Lower leg skin (tissue), 4 donors: ENCODE data around the gene MKNK1. TPM values are rescaled to one million over a fixed set of nuclear protein-coding genes. Genes with fewer than 3 reads are reported as not detected.

ENCODE experiments used
- DNase-seq, 2 donors: peaks; one replicate each; pipeline ENCODE4 v3.0.0-alpha.2; 2019; ENCODE audit warnings: low spot score in 2 of 2
- H3K4me3 ChIP-seq: fragments of 200-600 bp; sonication (generic); 2 replicates; pipeline ENCODE4 v1.5.1; 2017; ENCODE audit warnings: mild to moderate bottlenecking, low read depth; ENCODE audit not compliant: poor library complexity, severe bottlenecking
- POLR2A ChIP-seq, 2 donors: fragments of 450-650 bp; IDR thresholded peaks; one replicate each; pipeline ENCODE4 v1.6.1; 2016 to 2017; ENCODE audit warnings: antibody characterized with exemption in 2 of 2, mild to moderate bottlenecking in 1 of 2, moderate library complexity in 1 of 2
- WGBS, 2 donors: methylation state at CpG; one replicate each; pipeline ENCODE4 v1.1.5; 2018; 5-methylcytosine and 5-hydroxymethylcytosine counted together
- intact Hi-C: fragments of 100-400 bp; cut with DNase I; formaldehyde crosslinking; loops from one replicate; pipeline ENCODE4 v1.15.0; 2023; ENCODE audit warnings: low total_unique reads
- total RNA-seq, 4 donors: library from RNA; depleted of rRNA; stranded (reverse); fragments of >200 nt; gene quantifications; one replicate each; pipeline ENCODE4 v1.1.0, GENCODE V29; 2016
- TF ChIP-seq, protein P1 (sequence below), 3 donors: fragments of 450-650 bp; IDR thresholded peaks; one replicate each; pipeline ENCODE4 v1.5.1; 2016; ENCODE audit warnings: antibody characterized with exemption in 3 of 3, mild to moderate bottlenecking in 3 of 3, moderate library complexity in 2 of 3

MKNK1 gene
- total RNA-seq, 4 donors from 2014 or later = 9.6 to 23.0 (median 13.7) TPM

- 39 to 67% methylated on average over 10 to 14 of the region's 14 CpGs for WGBS, 2 donors
- intact Hi-C loops = loop anchor here (2.0 to 10.0 kb wide), 3 partner anchors 49 to 122 kb away; no protein-coding TSS in a partner anchor
- no peak for DNase-seq
- no peak overlapping the region for H3K4me3 ChIP-seq
- TF ChIP-seq, protein P1, sequence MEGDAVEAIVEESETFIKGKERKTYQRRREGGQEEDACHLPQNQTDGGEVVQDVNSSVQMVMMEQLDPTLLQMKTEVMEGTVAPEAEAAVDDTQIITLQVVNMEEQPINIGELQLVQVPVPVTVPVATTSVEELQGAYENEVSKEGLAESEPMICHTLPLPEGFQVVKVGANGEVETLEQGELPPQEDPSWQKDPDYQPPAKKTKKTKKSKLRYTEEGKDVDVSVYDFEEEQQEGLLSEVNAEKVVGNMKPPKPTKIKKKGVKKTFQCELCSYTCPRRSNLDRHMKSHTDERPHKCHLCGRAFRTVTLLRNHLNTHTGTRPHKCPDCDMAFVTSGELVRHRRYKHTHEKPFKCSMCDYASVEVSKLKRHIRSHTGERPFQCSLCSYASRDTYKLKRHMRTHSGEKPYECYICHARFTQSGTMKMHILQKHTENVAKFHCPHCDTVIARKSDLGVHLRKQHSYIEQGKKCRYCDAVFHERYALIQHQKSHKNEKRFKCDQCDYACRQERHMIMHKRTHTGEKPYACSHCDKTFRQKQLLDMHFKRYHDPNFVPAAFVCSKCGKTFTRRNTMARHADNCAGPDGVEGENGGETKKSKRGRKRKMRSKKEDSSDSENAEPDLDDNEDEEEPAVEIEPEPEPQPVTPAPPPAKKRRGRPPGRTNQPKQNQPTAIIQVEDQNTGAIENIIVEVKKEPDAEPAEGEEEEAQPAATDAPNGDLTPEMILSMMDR (IDR thresholded peaks at IDR 0.05) = no peak
- no peak for TF ChIP-seq POLR2A (IDR thresholded peaks at IDR 0.05)
Measured at GRCh38 chr1:46526691-46527291, 77.3 kb downstream of the MKNK1 start.

- DNase-seq = no peak
- TF ChIP-seq, protein P1 (IDR thresholded peaks at IDR 0.05) = no peak
- TF ChIP-seq POLR2A (IDR thresholded peaks at IDR 0.05) = no peak
- intact Hi-C loops = loop anchor here (2.0 to 10.0 kb wide), 3 partner anchors 49 to 121 kb away; no protein-coding TSS in a partner anchor
- WGBS, 2 donors = 63 to 69% methylated on average over 17 of the region's 17 CpGs
- H3K4me3 ChIP-seq = no peak overlapping the region
Measured at GRCh38 chr1:46526013-46526690, 77.9 kb downstream of the MKNK1 start.

DNA sequence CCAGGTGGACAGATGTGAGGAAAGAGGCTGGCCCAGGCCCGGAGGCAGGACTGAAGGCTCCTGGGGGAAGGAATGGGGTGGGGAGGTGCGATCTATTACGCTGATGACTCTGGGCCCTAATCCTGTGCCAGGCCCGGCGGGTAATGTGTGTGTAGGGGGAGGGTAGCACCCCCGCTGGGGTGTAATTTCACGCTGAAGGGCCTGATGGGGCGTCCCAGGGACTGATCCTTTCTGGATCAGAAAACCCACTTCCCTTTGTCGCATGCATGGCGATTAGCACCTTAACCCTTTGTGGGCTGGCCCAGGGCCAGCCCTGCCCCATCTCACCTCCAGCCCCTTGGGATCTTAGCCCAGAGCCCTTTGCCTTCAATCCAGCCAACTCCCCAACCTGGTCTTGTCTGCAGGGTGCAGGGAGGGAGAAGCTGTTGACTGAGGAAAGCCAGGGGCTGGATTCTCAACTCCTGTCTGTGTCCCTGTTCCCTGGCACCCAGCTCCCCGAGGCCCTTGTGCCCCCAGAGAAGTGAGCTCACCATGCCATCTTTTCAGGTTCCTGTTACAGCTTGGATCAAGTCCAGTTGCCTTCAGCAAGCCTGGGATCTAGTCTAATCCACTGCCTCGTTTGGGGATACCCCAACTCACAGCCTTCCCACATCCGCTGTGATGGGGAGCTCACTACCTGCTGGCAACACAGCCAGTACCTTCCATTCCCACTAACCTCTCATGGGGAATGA, 78.7 kb downstream of the MKNK1 start:
- no peak overlapping the region for H3K4me3 ChIP-seq
- TF ChIP-seq POLR2A (IDR thresholded peaks at IDR 0.05) = no peak
- TF ChIP-seq, protein P1 (IDR thresholded peaks at IDR 0.05) = no peak
- DNase-seq = no peak
- 61 to 76% methylated on average over 13 of the region's 13 CpGs for WGBS, 2 donors
- intact Hi-C loops = loop anchor here (5.0 to 10.0 kb wide), 2 partner anchors 48 to 121 kb away; no protein-coding TSS in a partner anchor

- intact Hi-C loops = loop anchor here (5.0 to 10.0 kb wide), 2 partner anchors 48 to 120 kb away; no protein-coding TSS in a partner anchor
- DNase-seq = no peak
- no peak overlapping the region for H3K4me3 ChIP-seq
- TF ChIP-seq, protein P1 (IDR thresholded peaks at IDR 0.05) = no peak
- no peak for TF ChIP-seq POLR2A (IDR thresholded peaks at IDR 0.05)
- WGBS, 2 donors = 91 to 92% methylated on average over 5 of the region's 5 CpGs
Measured at GRCh38 chr1:46524843-46525242, 79.2 kb downstream of the MKNK1 start.

DNA sequence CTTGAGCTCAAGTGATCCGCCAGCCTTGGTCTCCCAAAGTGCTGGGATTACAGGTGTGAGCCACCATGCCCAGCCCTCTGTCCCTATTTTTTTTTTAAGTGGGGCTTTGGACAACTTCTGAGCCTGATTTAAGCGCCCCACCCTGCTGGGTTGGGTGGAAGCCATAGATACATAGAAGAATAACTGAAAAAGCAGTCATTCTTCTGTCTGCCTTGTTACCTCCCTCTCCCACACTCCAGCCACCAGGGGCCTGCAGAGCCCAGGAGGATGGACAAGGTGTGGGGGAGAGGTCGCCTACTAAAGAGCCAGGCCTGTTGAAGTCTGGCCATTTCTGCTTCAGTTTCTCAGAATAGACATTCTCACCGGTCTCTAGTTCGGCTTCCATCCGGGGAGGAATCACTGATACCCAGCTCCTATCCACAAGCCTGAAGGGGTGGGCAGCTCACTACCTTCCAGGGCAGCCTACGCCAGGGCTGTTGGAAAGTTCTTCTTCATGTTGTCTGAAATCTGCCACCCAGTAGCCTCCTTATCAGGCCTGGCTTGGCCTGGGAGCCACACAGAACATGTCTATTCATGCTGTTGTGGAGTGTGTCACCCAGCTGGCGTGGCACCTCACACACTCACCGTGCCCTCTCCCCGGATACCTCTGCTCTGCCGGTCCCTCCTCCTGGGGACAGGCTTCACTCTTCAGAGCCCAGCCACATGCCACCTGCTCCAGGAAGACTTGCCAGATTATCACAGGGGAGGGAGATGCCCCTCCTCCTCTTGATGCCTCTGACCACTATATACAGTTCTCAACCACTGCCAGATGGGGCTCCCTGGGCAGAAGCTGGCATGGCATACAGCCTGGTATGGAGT, 80.3 kb downstream of the MKNK1 start:
- H3K4me3 ChIP-seq = no peak overlapping the region
- 66 to 72% methylated on average over 11 of the region's 11 CpGs for WGBS, 2 donors
- TF ChIP-seq POLR2A (IDR thresholded peaks at IDR 0.05) = no peak
- TF ChIP-seq, protein P1 (IDR thresholded peaks at IDR 0.05) = no peak
- DNase-seq = no peak
- intact Hi-C loops = loop anchor here (10.0 kb wide), 1 partner anchor 119 kb away; no protein-coding TSS in a partner anchor
